Naive thymus-derived CD8-positive, alpha-beta T cell (primary cell): ENCODE measurements around the gene HUWE1. TPM values are rescaled to one million over a fixed set of nuclear protein-coding genes. Genes with fewer than 3 reads are reported as not detected.

Experiments
- ATAC-seq, 2 donors: fragments of 150-1000 bp; cut with Tn5 transposase in 1 of 2; sonication (Bioruptor Pico), chemical (Tn5 transposase) in 1 of 2; 1 replicate in 1 of 2; 2 replicates in 1 of 2; pipeline ENCODE4 v1.10.0; 2021; ENCODE audit warnings: mild to moderate bottlenecking in 2 of 2, moderate library complexity in 2 of 2
- POLR2A ChIA-PET: fragments of 350-600 bp; sonication (Branson Sonifier 250); formaldehyde crosslinking; loops from one replicate; lab custom pipeline; 2021; ENCODE audit warnings: antibody characterized with exemption; lab: Charles Lee
- DNase-seq, 10 donors: peaks; one replicate each; pipeline versions ENCODE4 v3.0.0 to v3.0.0-alpha.2; 2020 to 2022
- H3K27ac Mint-ChIP-seq, 10 donors: one replicate each; pipeline ENCODE4 v1.8.0; 2020 to 2022; ENCODE audit warnings: mild to moderate bottlenecking in 10 of 10, mixed read lengths in 10 of 10, moderate library complexity in 4 of 10, inconsistent platforms in 1 of 10
- H3K27me3 Mint-ChIP-seq, 5 donors: one replicate each; pipeline ENCODE4 v1.8.0; 2021 to 2022; ENCODE audit warnings: mixed read lengths in 5 of 5
- H3K36me3 Mint-ChIP-seq, 3 donors: one replicate each; pipeline ENCODE4 v1.8.0; 2020 to 2022; ENCODE audit warnings: mixed read lengths in 3 of 3, mild to moderate bottlenecking in 2 of 3, inconsistent platforms in 1 of 3
- H3K4me1 Mint-ChIP-seq, 4 donors: one replicate each; pipeline ENCODE4 v1.8.0; 2021 to 2022; ENCODE audit warnings: mixed read lengths in 4 of 4
- H3K4me3 Mint-ChIP-seq, 10 donors: one replicate each; pipeline ENCODE4 v1.8.0; 2020 to 2022; ENCODE audit warnings: mild to moderate bottlenecking in 10 of 10, mixed read lengths in 10 of 10, moderate library complexity in 6 of 10, inconsistent platforms in 1 of 10
- H3K9me3 Mint-ChIP-seq, 9 donors: one replicate each; pipeline ENCODE4 v1.8.0; 2020 to 2022; ENCODE audit warnings: mixed read lengths in 9 of 9, mild to moderate bottlenecking in 3 of 9, inconsistent platforms in 1 of 9, moderate library complexity in 1 of 9
- polyA plus RNA-seq, 3 donors: library from polyadenylated mRNA; unstranded; fragments of 300-500 nt; fragmentation: Illumina TruSeq; gene quantifications; one replicate each; pipeline ENCODE4 v1.2.3, GENCODE V29; 2021
- total RNA-seq, 8 experiments: library from RNA in 2 of 8; stranded (reverse) in 2 of 8; gene quantifications; one replicate each; pipeline ENCODE4 v1.2.3 and lab custom pipeline; 2021 to 2026

HUWE1 gene
- total and polyA plus RNA-seq, 5 experiments from 2014 or later: 8.0 to 189 (median 16.3) TPM

DNA sequence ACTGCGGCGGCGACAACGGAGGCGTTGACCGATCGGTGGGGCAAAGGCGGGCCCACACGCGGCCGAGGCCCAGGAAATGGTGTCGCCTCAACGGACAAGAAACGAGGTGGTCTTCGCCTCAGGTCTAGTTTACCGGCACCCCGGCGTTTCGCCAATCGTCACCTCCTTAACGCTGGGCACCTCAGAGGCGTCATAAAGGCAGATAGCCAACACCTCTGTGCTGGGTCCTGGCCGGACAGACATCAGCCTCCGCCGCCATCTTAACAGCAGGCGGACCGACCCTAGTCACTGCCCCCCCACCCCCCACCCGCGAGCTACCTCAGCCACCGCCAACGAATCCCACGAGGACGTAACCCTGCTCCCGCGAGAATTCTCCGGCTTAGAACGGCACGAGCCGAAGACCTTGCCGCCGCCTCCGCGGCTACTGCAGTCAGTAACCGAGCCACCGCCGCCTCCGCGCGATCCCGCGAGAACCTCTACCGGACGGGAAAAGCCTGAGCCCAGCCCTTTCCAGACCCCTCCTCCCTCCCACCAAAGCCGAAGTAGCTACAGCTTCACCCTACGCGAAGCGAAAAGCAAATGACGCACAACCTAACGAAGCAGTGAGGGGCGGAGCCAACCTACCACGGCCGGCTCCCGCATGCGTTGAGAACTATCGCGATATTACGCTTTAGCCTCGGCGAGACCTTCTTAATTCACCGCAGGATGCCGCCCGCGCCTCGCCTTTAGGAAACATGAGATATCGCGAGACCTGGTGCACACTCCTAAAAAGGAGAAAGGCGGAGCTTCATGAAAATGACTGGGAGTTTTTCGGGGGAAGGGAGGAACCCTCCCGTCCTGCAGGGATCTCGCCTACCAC, 2.7 kb downstream of the HUWE1 start:
- peak overlapping the region; percentile 81 to 95 (median 93) for H3K4me3 Mint-ChIP-seq
- peak; percentile 71 to 96 (median 92) for DNase-seq

GRCh38 chrX:53682885-53683555, 3.5 kb downstream of the HUWE1 start:
- Mint-ChIP-seq H3K36me3 (peaks cover 0 to 32% (median 2%) of the 10 kb centered on the region in 3 donors), H3K27ac (peak overlapping the region; percentile 95 to 100 (median 97)), H3K27me3 (no peaks in the 10 kb centered on the region), H3K4me1 (peaks cover 16 to 55% (median 54%) of the 10 kb centered on the region in 4 donors), H3K4me3 (peak overlapping the region; percentile 81 to 95 (median 92)), H3K9me3 (peaks cover 0 to 6% (median 0%) of the 10 kb centered on the region in 9 donors)
- POLR2A ChIA-PET: interaction anchor here (0.9 to 2.5 kb wide), 6 partner anchors 11 to 361 kb away, joined by 3 to 27 read pairs (median 6); partner anchors contain the start of gene PHF8
- ATAC-seq: no peak
- DNase-seq: peak in 9 of 10 donors; percentile 6 to 64 (median 25)

More for the DNA sequence above, 2.7 kb downstream of the HUWE1 start:
- no peaks in the 10 kb centered on the region for H3K27me3 Mint-ChIP-seq
- peaks cover 15 to 47% (median 47%) of the 10 kb centered on the region in 4 donors for H3K4me1 Mint-ChIP-seq
- peaks cover 0 to 6% (median 0%) of the 10 kb centered on the region in 9 donors for H3K9me3 Mint-ChIP-seq
- H3K27ac Mint-ChIP-seq: peak overlapping the region; percentile 95 to 100 (median 97)
- peaks cover 0 to 24% (median 2%) of the 10 kb centered on the region in 3 donors for H3K36me3 Mint-ChIP-seq
- ATAC-seq: peak; percentile 74 to 80
- POLR2A ChIA-PET: interaction anchor here (0.6 to 2.5 kb wide), 12 partner anchors 11 to 847 kb away, joined by 3 to 27 read pairs (median 4); partner anchors contain the start of genes GNL3L, PHF8 and TSPYL2

DNA sequence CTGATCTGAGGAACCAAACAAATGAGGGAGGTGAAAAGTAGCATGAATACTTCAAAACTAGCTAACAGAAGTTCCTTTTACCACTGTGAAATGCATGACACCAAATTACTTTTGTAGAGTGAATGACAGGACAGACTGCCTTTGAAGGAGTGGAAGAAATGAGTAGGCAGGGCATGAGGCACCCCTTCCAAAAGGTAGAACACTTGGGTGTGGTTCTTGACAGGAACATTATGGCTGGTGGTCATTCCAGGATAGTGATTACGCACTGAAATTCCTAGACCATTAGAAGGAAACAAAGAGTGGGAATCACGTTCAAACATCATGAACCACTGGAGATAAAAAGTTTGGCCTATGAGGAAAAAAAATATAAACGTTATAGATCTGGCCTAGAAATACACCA, 4.9 kb downstream of the HUWE1 start:
- Mint-ChIP-seq H3K36me3 (peaks cover 0 to 43% (median 2%) of the 10 kb centered on the region in 3 donors), H3K4me3 (peak overlapping the region in 8 of 10 donors; percentile 1 to 81 (median 36)), H3K27me3 (no peaks in the 10 kb centered on the region), H3K4me1 (peaks cover 16 to 62% (median 57%) of the 10 kb centered on the region in 4 donors), H3K27ac (peak overlapping the region in 4 of 10 donors; percentile 28 to 95 (median 70)), H3K9me3 (peaks cover 0 to 6% (median 0%) of the 10 kb centered on the region in 9 donors)
- no peak for DNase-seq
- no peak for ATAC-seq
- POLR2A ChIA-PET: no interaction called here

GRCh38 chrX:53678667-53679066, 7.9 kb downstream of the HUWE1 start:
- Mint-ChIP-seq H3K27ac (peak overlapping the region in 1 of 10 donors; percentile 6), H3K4me3 (peak overlapping the region in 1 of 10 donors; percentile 39), H3K9me3 (no peaks in the 10 kb centered on the region), H3K4me1 (peaks cover 21 to 74% (median 59%) of the 10 kb centered on the region in 4 donors), H3K36me3 (peaks cover 0 to 67% (median 2%) of the 10 kb centered on the region in 3 donors), H3K27me3 (no peaks in the 10 kb centered on the region)
- no peak for ATAC-seq
- POLR2A ChIA-PET: no interaction called here
- peak in 3 of 10 donors; percentile 14 to 19 (median 14) for DNase-seq

DNA sequence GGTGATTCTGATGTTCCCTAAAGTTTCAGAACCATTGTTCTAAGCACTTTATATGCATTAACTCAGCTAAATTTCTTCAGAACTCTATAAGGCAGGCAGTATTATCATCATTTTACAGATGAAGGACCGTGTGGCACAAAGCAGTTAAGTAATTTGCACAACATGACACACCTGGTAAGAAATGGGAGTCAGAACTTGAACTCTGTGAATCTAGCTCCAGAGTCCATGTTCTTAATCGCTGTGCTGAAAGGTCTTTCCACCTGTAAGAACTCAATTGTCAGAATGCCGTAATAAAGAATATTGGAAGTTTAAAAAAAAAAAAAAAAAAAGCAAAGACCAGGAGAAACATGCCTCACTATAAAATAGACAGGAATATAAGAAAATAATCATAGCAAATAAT, 9.2 kb downstream of the HUWE1 start:
- peaks cover 0 to 77% (median 2%) of the 10 kb centered on the region in 3 donors for H3K36me3 Mint-ChIP-seq
- peaks cover 15 to 66% (median 54%) of the 10 kb centered on the region in 4 donors for H3K4me1 Mint-ChIP-seq

DNA sequence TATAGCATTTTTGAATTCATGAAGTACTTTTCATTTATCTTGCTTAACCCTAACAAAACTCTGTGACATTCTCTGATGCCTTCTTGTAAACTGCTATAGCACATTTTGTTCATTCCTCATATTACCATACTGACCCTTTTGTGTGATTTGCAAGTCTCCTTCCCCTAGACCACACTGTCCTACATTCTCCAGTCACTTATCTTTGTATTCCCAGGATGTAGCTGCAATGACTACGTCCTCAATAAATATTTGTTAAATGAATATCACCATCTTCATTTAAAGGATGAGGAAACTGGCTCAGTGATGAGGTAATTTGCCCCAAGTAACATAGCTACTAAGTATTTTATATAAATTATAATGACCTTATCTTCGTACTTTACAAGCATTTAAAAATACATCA, 11.9 kb downstream of the HUWE1 start:
- Mint-ChIP-seq H3K27ac (peak overlapping the region in 3 of 10 donors; percentile 8 to 48 (median 20)), H3K4me1 (peaks cover 10 to 46% (median 41%) of the 10 kb centered on the region in 4 donors), H3K9me3 (no peaks in the 10 kb centered on the region), H3K4me3 (peak overlapping the region in 1 of 10 donors; percentile 23), H3K36me3 (peaks cover 0 to 79% (median 0%) of the 10 kb centered on the region in 3 donors), H3K27me3 (no peaks in the 10 kb centered on the region)
- ATAC-seq (no peak), DNase-seq (no peak)
- POLR2A ChIA-PET: no interaction called here

More for the DNA sequence above, 9.2 kb downstream of the HUWE1 start:
- POLR2A ChIA-PET: no interaction called here
- no peak for ATAC-seq
- no peaks in the 10 kb centered on the region for H3K27me3 Mint-ChIP-seq
- no peak for DNase-seq
- H3K9me3 Mint-ChIP-seq: no peaks in the 10 kb centered on the region
- H3K27ac Mint-ChIP-seq: peak overlapping the region in 2 of 10 donors; percentile 14 to 26
- H3K4me3 Mint-ChIP-seq: no peak overlapping the region

DNA sequence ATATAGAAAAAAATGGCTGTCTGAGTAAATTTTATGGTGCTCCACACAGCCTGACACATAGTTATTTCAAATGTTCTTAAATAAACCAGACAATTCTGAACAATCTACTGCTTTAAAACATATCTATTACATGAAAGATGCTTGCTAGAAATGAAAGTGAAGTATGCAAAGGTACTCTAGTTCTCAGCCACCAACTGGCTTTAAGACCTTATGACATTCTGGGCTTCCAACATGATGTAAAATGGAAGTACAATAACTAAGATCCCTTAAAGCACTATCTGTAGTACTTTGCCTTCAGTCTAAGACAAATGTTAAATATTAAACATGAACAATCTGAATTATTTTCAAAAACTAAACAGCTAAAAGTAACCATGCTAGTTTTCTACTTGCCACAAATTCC, 17.3 kb downstream of the HUWE1 start:
- Mint-ChIP-seq H3K4me3 (no peak overlapping the region), H3K27me3 (no peaks in the 10 kb centered on the region), H3K36me3 (peaks cover 0 to 68% (median 3%) of the 10 kb centered on the region in 3 donors), H3K4me1 (peaks cover 4 to 34% (median 29%) of the 10 kb centered on the region in 4 donors), H3K27ac (peak overlapping the region in 2 of 10 donors; percentile 8 to 15), H3K9me3 (no peaks in the 10 kb centered on the region)
- POLR2A ChIA-PET: interaction anchor here (1.1 kb wide), 1 partner anchor 14 kb away, joined by 5 read pairs; no protein-coding TSS in a partner anchor
- ATAC-seq: no peak
- no peak for DNase-seq

GRCh38 chrX:53666171-53666570, 20.3 kb downstream of the HUWE1 start:
- H3K4me3 Mint-ChIP-seq: no peak overlapping the region
- POLR2A ChIA-PET: no interaction called here
- H3K27ac Mint-ChIP-seq: peak overlapping the region in 2 of 10 donors; percentile 27 to 71
- no peak for DNase-seq
- ATAC-seq: no peak
- H3K9me3 Mint-ChIP-seq: no peaks in the 10 kb centered on the region
- no peaks in the 10 kb centered on the region for H3K27me3 Mint-ChIP-seq
- peaks cover 11 to 42% (median 39%) of the 10 kb centered on the region in 4 donors for H3K4me1 Mint-ChIP-seq
- H3K36me3 Mint-ChIP-seq: peaks cover 0 to 65% (median 3%) of the 10 kb centered on the region in 3 donors

DNA sequence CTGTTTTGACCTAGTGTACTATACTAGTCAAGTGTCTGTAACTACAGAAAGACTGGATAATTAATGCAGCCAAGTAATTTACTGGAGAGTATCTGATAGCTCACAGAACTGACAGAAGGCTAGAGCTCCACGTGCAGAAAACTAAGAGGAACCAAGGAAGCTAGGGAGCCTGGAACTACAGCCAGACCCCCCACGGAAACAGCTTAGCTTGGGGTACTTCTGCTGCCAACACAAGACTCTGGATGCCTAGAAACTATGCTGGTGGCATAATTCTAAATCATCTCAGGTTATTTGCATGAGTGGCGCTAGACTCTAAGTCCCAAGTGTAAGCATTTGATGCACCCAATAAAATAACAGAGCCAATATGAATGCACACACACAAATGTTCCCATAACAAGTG, 26.5 kb downstream of the HUWE1 start:
- Mint-ChIP-seq H3K36me3 (peaks cover 0 to 51% (median 4%) of the 10 kb centered on the region in 3 donors), H3K4me3 (no peak overlapping the region), H3K4me1 (peaks cover 9 to 50% (median 47%) of the 10 kb centered on the region in 4 donors), H3K27me3 (no peaks in the 10 kb centered on the region), H3K9me3 (no peaks in the 10 kb centered on the region), H3K27ac (peak overlapping the region in 1 of 10 donors; percentile 21)
- POLR2A ChIA-PET: no interaction called here
- ATAC-seq (no peak), DNase-seq (no peak)

- peaks cover 0 to 58% (median 2%) of the 10 kb centered on the region in 3 donors for H3K36me3 Mint-ChIP-seq
- H3K4me1 Mint-ChIP-seq: peaks cover 9 to 57% (median 53%) of the 10 kb centered on the region in 4 donors
- POLR2A ChIA-PET: no interaction called here
- DNase-seq (no peak), ATAC-seq (no peak)
- peak overlapping the region in 1 of 10 donors; percentile 9 for H3K4me3 Mint-ChIP-seq
- H3K27ac Mint-ChIP-seq: peak overlapping the region in 3 of 10 donors; percentile 21 to 49 (median 25)
- H3K27me3 Mint-ChIP-seq: no peaks in the 10 kb centered on the region
- H3K9me3 Mint-ChIP-seq: no peaks in the 10 kb centered on the region
Measured at GRCh38 chrX:53659039-53659438, 27.5 kb downstream of the HUWE1 start.

- H3K27ac Mint-ChIP-seq: peak overlapping the region in 3 of 10 donors; percentile 25 to 37 (median 34)
- peaks cover 3 to 56% (median 48%) of the 10 kb centered on the region in 4 donors for H3K4me1 Mint-ChIP-seq
- peak overlapping the region in 1 of 10 donors; percentile 7 for H3K4me3 Mint-ChIP-seq
Measured at GRCh38 chrX:53656845-53657244, 29.7 kb downstream of the HUWE1 start.

GRCh38 chrX:53654376-53654775, 32.1 kb downstream of the HUWE1 start:
- H3K4me1 Mint-ChIP-seq: peaks cover 7 to 51% (median 40%) of the 10 kb centered on the region in 4 donors
- no peaks in the 10 kb centered on the region for H3K9me3 Mint-ChIP-seq
- peak overlapping the region in 3 of 10 donors; percentile 15 to 65 (median 49) for H3K27ac Mint-ChIP-seq
- H3K36me3 Mint-ChIP-seq: peaks cover 0 to 67% (median 2%) of the 10 kb centered on the region in 3 donors
- no peak for ATAC-seq
- no peak overlapping the region for H3K4me3 Mint-ChIP-seq
- H3K27me3 Mint-ChIP-seq: no peaks in the 10 kb centered on the region
- DNase-seq: no peak
- POLR2A ChIA-PET: interaction anchor here (0.8 kb wide), 1 partner anchor 388 kb away, joined by 3 read pairs; no protein-coding TSS in a partner anchor

More at GRCh38 chrX:53656845-53657244, 29.7 kb downstream of the HUWE1 start:
- DNase-seq: no peak
- Mint-ChIP-seq H3K27me3 (no peaks in the 10 kb centered on the region), H3K9me3 (no peaks in the 10 kb centered on the region), H3K36me3 (peaks cover 0 to 60% (median 2%) of the 10 kb centered on the region in 3 donors)
- no peak for ATAC-seq
- POLR2A ChIA-PET: no interaction called here
